Kidney tubule cell (primary cell): Measurements from ENCODE around the gene SPTLC3.

ENCODE experiments used
- DNase-seq: peaks from one replicate; pipeline ENCODE4 v3.0.0-alpha.2; 2018; ENCODE audit warnings: low spot score

SPTLC3 gene

GRCh38 chr20:13140775-13141174, 132.0 kb downstream of the SPTLC3 start:
- DNase-seq = no peak

- peak; percentile 37 for DNase-seq
Observed at GRCh38 chr20:13141546-13141945, 132.8 kb downstream of the SPTLC3 start.

- peak; percentile 45 for DNase-seq
Observed at GRCh38 chr20:13142143-13142542, 133.4 kb downstream of the SPTLC3 start.

GRCh38 chr20:13147071-13147963, 138.5 kb downstream of the SPTLC3 start:
- no peak for DNase-seq

GRCh38 chr20:13147971-13148370, 139.2 kb downstream of the SPTLC3 start:
- no peak for DNase-seq

- DNase-seq = no peak
Observed at GRCh38 chr20:13148402-13148801, 139.6 kb downstream of the SPTLC3 start.

GRCh38 chr20:13148961-13149360, 140.2 kb downstream of the SPTLC3 start:
- DNase-seq = no peak

GRCh38 chr20:13149371-13150105, 140.8 kb downstream of the SPTLC3 start:
- DNase-seq = no peak

- DNase-seq = no peak
Observed at GRCh38 chr20:13158369-13158768, 149.6 kb downstream of the SPTLC3 start.

GRCh38 chr20:13159889-13160288, 151.1 kb downstream of the SPTLC3 start:
- DNase-seq = no peak

- DNase-seq = no peak
Observed at GRCh38 chr20:13165203-13165602, 156.4 kb downstream of the SPTLC3 start.

- no peak for DNase-seq
Observed at GRCh38 chr20:13166011-13166410, 157.2 kb downstream of the SPTLC3 start.

- no peak for DNase-seq
Observed at GRCh38 chr20:13166437-13166836, 157.7 kb downstream of the SPTLC3 start.

GRCh38 chr20:13169086-13169485, 160.3 kb downstream of the SPTLC3 start:
- DNase-seq = no peak

GRCh38 chr20:13170771-13171170, 162.0 kb downstream of the SPTLC3 start:
- no peak for DNase-seq

GRCh38 chr20:13173201-13173600, 164.4 kb downstream of the SPTLC3 start:
- DNase-seq = no peak

GRCh38 chr20:13174402-13174801, 165.6 kb downstream of the SPTLC3 start:
- DNase-seq = no peak

- DNase-seq = no peak
Observed at GRCh38 chr20:13180986-13181889, 172.5 kb downstream of the SPTLC3 start.

GRCh38 chr20:13183005-13183404, 174.2 kb downstream of the SPTLC3 start:
- peak; percentile 4 for DNase-seq

GRCh38 chr20:13186043-13186774, 177.4 kb downstream of the SPTLC3 start:
- no peak for DNase-seq

GRCh38 chr20:13187899-13188298, 179.1 kb downstream of the SPTLC3 start:
- no peak for DNase-seq
